ENCODE data around the gene KCTD8. TPM values are rescaled to one million over a fixed set of nuclear protein-coding genes. Genes with fewer than 3 reads are reported as not detected.

The KCTD8 gene
- total RNA-seq, 1 experiment from 2014 or later, result not detected

GRCh38 chr4:44287505-44287904 is 161.1 kb downstream of the KCTD8 start:
- ChIA-PET POLR2A (no interaction called here), CTCF (no interaction called here)
- no peak for DNase-seq (ENCODE audit: low read depth, low spot score)
- in situ Hi-C loops (cut with HindIII; ENCODE audit: low pct_unique_long_range_greater_than_20kb, low sequenced_read_pairs), result no loop called here
- no peak for TF ChIP-seq TCF7L2 (IDR thresholded peaks at IDR 0.05; ENCODE audit: low read depth, low read length)
- TF ChIP-seq, protein P1, sequence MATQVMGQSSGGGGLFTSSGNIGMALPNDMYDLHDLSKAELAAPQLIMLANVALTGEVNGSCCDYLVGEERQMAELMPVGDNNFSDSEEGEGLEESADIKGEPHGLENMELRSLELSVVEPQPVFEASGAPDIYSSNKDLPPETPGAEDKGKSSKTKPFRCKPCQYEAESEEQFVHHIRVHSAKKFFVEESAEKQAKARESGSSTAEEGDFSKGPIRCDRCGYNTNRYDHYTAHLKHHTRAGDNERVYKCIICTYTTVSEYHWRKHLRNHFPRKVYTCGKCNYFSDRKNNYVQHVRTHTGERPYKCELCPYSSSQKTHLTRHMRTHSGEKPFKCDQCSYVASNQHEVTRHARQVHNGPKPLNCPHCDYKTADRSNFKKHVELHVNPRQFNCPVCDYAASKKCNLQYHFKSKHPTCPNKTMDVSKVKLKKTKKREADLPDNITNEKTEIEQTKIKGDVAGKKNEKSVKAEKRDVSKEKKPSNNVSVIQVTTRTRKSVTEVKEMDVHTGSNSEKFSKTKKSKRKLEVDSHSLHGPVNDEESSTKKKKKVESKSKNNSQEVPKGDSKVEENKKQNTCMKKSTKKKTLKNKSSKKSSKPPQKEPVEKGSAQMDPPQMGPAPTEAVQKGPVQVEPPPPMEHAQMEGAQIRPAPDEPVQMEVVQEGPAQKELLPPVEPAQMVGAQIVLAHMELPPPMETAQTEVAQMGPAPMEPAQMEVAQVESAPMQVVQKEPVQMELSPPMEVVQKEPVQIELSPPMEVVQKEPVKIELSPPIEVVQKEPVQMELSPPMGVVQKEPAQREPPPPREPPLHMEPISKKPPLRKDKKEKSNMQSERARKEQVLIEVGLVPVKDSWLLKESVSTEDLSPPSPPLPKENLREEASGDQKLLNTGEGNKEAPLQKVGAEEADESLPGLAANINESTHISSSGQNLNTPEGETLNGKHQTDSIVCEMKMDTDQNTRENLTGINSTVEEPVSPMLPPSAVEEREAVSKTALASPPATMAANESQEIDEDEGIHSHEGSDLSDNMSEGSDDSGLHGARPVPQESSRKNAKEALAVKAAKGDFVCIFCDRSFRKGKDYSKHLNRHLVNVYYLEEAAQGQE (IDR thresholded peaks at IDR 0.05; ENCODE audit: insufficient read depth in 1 of 2, low read depth in 2 of 2, low read length in 1 of 2), result no peak
- no peak for TF ChIP-seq SIN3A (IDR thresholded peaks at IDR 0.05; ENCODE audit: borderline replicate concordance, insufficient read depth, low read depth, low read length)
- BruUV-seq (replicated peaks), result no TSS peak
- no peaks in the 10 kb centered on the region for H3K9me3 ChIP-seq (ENCODE audit: control insufficient read depth, insufficient read depth, low read depth, low read length)
- no peaks in the 10 kb centered on the region for H3K36me3 ChIP-seq (ENCODE audit: control insufficient read depth, insufficient read depth, low read length)
- H3K27me3 ChIP-seq (ENCODE audit: control insufficient read depth, insufficient read depth, low read length), result no peaks in the 10 kb centered on the region
- intact Hi-C loops (cut with micrococcal nuclease; ENCODE audit: unreplicated experiment), result no loop called here
- no peak overlapping the region for H3K27ac ChIP-seq (ENCODE audit: low read length)
- ATAC-seq, result no peak
- H3K4me1 ChIP-seq (ENCODE audit: control insufficient read depth, insufficient read depth, low read length), result no peaks in the 10 kb centered on the region
- no peak overlapping the region for H3K4me3 ChIP-seq (ENCODE audit: low read depth in 2 of 2, low read length in 2 of 2)

DNA sequence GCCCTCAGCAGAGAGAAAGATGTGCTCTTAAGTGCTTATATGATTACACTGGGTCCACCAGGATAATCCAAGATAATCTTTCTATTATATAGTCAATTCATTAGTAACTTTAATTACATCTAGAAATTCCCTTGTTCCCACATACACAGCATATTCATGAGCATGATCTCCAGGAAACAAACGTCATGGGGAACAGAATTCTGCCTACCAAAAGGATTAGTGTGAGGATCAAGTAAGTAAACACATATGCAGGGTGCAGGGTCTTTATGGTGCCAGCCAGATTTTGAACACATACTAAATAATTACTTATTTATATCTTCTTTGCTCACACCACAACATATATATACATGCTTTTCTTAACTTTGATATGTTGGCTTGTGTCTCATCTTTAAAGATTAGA is 169.1 kb downstream of the KCTD8 start:
- Histone ChIP-seq H3K36me3 (ENCODE audit: control insufficient read depth, insufficient read depth, low read length) (no peaks in the 10 kb centered on the region), H3K9me3 (ENCODE audit: control insufficient read depth, insufficient read depth, low read depth, low read length) (no peaks in the 10 kb centered on the region), H3K4me3 (ENCODE audit: low read depth in 2 of 2, low read length in 2 of 2) (no peak overlapping the region), H3K4me1 (ENCODE audit: control insufficient read depth, insufficient read depth, low read length) (no peaks in the 10 kb centered on the region), H3K27me3 (ENCODE audit: control insufficient read depth, insufficient read depth, low read length) (no peaks in the 10 kb centered on the region), H3K27ac (ENCODE audit: low read length) (no peak overlapping the region)
- in situ Hi-C loops (cut with HindIII; ENCODE audit: low pct_unique_long_range_greater_than_20kb, low sequenced_read_pairs), result no loop called here
- intact Hi-C loops (cut with micrococcal nuclease; ENCODE audit: unreplicated experiment), result no loop called here
- TF ChIP-seq, protein P1 (IDR thresholded peaks at IDR 0.05; ENCODE audit: insufficient read depth in 1 of 2, low read depth in 2 of 2, low read length in 1 of 2), result no peak
- TF ChIP-seq SIN3A (IDR thresholded peaks at IDR 0.05; ENCODE audit: borderline replicate concordance, insufficient read depth, low read depth, low read length) (no peak), POLR2AphosphoS5 (IDR thresholded peaks at IDR 0.05; ENCODE audit: low read depth, low read length) (no peak), TCF7L2 (IDR thresholded peaks at IDR 0.05; ENCODE audit: low read depth, low read length) (no peak)
- TF ChIP-seq, protein P2, sequence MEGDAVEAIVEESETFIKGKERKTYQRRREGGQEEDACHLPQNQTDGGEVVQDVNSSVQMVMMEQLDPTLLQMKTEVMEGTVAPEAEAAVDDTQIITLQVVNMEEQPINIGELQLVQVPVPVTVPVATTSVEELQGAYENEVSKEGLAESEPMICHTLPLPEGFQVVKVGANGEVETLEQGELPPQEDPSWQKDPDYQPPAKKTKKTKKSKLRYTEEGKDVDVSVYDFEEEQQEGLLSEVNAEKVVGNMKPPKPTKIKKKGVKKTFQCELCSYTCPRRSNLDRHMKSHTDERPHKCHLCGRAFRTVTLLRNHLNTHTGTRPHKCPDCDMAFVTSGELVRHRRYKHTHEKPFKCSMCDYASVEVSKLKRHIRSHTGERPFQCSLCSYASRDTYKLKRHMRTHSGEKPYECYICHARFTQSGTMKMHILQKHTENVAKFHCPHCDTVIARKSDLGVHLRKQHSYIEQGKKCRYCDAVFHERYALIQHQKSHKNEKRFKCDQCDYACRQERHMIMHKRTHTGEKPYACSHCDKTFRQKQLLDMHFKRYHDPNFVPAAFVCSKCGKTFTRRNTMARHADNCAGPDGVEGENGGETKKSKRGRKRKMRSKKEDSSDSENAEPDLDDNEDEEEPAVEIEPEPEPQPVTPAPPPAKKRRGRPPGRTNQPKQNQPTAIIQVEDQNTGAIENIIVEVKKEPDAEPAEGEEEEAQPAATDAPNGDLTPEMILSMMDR (IDR thresholded peaks at IDR 0.05), result no peak
- BruUV-seq (replicated peaks), result no TSS peak
- ChIA-PET CTCF (no interaction called here), POLR2A (interaction anchor here (0.6 kb wide), 1 partner anchor 94 kb away, joined by 3 read pairs; no protein-coding TSS in a partner anchor)
- ATAC-seq (no peak), DNase-seq (ENCODE audit: low read depth, low spot score) (no peak)
